ENCODE measurements around the gene HSF4.
"Not testable (repeated sequence)": the region's sequence is repeated elsewhere in the genome, so short reads cannot be mapped to it uniquely, and the experiment has no call there.

Gene HSF4, protein sequence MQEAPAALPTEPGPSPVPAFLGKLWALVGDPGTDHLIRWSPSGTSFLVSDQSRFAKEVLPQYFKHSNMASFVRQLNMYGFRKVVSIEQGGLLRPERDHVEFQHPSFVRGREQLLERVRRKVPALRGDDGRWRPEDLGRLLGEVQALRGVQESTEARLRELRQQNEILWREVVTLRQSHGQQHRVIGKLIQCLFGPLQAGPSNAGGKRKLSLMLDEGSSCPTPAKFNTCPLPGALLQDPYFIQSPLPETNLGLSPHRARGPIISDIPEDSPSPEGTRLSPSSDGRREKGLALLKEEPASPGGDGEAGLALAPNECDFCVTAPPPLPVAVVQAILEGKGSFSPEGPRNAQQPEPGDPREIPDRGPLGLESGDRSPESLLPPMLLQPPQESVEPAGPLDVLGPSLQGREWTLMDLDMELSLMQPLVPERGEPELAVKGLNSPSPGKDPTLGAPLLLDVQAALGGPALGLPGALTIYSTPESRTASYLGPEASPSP

DNA sequence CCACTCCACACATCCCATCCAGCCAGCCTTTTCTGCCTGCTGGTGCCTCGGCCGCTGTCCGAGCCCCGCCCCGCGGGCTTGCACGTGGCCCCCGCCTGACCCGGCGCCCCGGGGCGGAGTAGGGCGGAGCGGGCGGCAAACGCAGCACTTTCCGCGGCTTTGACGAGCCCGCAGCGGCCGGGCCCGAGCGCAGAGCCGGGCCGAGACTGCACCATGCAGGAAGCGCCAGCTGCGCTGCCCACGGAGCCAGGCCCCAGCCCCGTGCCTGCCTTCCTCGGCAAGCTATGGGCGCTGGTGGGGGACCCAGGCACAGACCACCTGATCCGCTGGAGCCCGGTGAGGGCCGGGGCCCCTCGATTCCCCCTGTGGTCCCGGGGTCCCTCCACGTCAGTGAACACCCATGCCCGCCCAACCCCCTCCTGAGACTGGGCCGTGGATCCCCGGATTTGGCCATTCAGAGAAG lies at the start of gene HSF4:
Gene HSF4, plus strand, starts transcription at position 147 of the 463 bp plus-strand sequence. Its CDS starts 67 bp downstream, at position 214.
- no peak for DNase-seq (ENCODE audit: low read depth, low spot score)

DNA sequence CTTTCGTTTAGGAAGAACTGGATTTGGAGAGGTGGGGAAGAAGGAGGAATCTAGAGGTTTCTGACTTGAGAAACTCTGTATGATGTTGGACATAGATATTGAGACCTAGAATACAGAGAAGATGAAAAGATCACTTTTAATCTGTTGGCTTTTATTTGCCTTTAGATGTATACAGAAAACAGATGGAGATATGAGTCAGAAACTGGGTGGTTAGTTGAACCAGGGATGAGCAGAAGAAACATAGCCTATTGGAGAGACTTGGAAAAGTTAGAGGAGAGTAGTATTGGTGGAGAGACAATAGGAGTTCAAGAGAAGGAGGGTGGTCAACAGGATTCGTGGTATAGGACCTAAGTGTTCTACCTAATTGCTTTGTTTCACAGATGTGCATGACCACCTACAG lies 49.8 kb upstream of the HSF4 start:
- DNase-seq (ENCODE audit: low read depth, low spot score): no peak

DNA sequence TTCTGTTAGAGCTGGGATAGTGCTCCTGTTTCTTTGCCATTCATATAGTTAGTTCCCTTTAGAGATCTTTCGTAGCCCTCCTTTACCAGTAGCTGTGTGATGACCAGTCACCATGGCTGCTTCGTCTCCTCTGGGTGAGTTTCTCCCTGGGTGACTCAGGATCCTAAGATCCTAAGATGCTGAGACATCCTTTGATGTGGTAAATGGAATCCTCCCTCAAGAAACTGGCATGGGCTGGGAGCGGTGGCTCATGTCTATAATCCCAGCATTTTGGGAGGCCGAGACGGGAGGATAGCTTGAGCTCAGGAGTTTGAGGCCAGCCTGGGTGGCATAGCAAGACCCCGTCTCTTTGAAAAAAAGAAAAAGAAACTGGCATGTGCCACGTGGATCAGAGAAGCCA lies 48.9 kb upstream of the HSF4 start:
- DNase-seq (ENCODE audit: low read depth, low spot score): no peak

GRCh38 chr16:67116388-67117311 lies 47.9 kb upstream of the HSF4 start:
- DNase-seq (ENCODE audit: low read depth, low spot score): no peak

DNA sequence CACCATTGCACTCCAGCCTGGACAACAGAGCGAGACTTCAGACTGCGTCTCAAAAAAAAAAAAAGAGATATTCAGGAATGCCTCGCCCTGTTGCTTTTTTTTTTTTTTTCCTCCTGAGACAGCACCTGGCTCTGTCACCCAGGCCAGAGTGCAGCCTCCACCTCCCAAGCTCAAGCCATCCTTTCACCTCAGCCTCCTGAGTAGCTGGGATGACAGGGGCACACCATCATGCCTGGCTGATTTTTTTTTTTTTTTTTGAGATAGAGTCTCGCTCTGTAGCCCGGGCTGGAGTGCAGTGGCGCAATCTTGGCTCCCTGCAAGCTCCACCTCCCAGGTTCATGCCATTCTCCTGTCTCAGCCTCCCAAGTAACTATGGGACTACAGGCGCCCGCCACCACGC lies 46.8 kb upstream of the HSF4 start:
- DNase-seq (ENCODE audit: low read depth, low spot score): no peak

DNA sequence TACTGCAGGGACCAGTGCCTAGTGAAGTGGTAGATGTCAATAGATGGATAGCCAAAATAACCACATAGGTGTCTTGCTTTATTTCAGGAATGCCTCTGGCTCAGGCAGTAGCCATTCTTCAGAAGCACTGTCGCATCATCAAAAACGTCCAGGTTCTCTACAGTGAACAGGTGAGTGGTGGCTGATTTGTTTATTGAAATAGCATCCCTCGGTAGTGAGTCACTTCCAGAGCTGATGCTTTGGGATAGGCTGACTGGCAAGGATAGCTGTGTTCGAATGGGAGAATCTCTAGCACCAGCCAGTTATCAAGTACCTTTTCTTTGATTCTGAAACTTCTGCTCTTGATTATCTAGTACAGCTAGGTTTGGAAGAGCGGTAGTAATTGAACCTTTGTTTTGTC lies 44.5 kb upstream of the HSF4 start:
- no peak for DNase-seq (ENCODE audit: low read depth, low spot score)

- not testable (repeated sequence) for DNase-seq (ENCODE audit: low read depth, low spot score)
Observed at GRCh38 chr16:67122799-67123198, 41.7 kb upstream of the HSF4 start.

- DNase-seq (ENCODE audit: low read depth, low spot score): no peak
Observed at GRCh38 chr16:67128417-67128816, 36.1 kb upstream of the HSF4 start.

- no peak for DNase-seq (ENCODE audit: low read depth, low spot score)
Observed at GRCh38 chr16:67128887-67129286, 35.7 kb upstream of the HSF4 start.

GRCh38 chr16:67129422-67129821 lies 35.1 kb upstream of the HSF4 start:
- no peak for DNase-seq (ENCODE audit: low read depth, low spot score)

DNA sequence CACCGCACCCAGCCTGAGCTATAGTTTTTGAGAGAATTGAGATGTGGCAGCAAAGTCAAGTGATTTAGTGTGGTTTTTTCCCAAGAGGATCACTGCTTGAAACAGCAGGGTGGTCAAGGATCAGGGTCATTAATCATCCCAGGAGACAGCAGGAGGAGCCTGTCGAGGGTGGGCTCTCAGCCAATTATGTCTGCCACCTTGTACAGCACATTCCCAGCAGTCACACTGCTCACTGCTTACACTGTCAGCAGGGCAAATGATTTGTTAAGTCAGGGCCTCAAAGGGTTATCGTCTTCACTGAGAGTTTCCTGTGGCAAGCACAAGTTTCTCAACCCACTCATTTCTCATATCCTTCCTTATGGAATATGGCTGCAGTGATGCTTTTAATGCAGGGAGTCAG lies 26.9 kb upstream of the HSF4 start:
- no peak for DNase-seq (ENCODE audit: low read depth, low spot score)

GRCh38 chr16:67141391-67141790 lies 23.2 kb upstream of the HSF4 start:
- DNase-seq (ENCODE audit: low read depth, low spot score): no peak

DNA sequence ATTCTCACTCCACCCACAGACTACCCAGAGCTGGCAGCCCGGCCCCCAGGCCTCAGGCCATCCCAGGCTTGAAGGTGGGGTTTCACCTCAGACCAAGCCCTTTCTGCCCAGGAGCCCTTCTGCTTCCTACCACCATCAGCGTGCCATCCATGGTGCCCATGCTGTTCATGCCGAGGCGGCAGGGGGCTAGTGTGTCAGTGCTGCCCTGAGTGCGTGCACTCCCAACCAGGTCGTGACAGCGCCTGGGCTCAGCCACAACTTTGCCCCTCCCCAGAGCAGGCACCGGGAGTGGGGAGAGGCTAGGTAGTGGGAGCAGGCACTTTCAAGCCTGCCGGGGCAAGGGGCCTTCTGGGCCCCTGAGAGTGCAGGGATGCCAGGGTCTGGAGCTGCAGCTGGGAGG lies 22.2 kb upstream of the HSF4 start:
- DNase-seq (ENCODE audit: low read depth, low spot score): no peak

DNA sequence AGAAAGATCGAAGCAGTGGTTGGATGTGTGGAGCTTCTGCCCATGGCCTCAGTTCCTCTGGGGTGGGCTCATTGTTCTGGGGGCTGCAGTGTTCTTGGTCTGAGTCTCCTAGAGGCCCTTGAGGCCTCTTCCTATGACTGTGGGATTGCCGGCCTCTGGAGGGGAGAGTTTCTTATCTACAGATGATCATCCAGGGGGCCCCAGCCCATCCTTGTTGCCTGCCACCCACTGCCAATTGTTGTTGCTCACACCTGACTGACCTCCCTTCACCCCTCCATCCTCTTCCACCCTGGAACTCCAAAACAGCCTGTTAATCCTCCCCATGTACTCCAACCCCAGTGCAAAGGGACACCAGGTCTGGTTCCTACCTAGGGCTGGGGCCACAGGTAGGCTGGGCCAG lies 19.6 kb upstream of the HSF4 start:
- DNase-seq (ENCODE audit: low read depth, low spot score): no peak

DNA sequence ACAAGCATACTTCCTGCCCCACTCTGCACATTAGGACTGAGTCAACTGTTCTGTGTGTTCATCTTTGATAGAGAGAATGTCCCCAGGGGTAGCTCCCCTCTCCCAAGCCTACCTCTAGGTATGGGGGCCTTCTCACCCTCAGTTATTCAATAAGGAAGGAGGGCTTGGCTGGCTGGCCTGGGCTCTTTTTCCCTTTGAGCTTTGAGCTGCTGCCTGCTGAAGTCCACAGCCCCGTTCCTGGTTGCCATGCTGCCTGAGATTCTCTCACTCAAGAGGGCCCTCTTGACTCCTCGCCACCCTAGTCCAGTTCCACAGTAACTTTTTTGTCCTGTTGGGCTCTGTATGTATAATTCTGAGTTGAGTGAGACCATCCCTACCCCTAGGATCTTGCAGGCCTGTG lies 18.8 kb upstream of the HSF4 start:
- DNase-seq (ENCODE audit: low read depth, low spot score): no peak

GRCh38 chr16:67146523-67147357 lies 17.8 kb upstream of the HSF4 start:
- no peak for DNase-seq (ENCODE audit: low read depth, low spot score)

- no peak for DNase-seq (ENCODE audit: low read depth, low spot score)
Observed at GRCh38 chr16:67147437-67148140, 17.0 kb upstream of the HSF4 start.

DNA sequence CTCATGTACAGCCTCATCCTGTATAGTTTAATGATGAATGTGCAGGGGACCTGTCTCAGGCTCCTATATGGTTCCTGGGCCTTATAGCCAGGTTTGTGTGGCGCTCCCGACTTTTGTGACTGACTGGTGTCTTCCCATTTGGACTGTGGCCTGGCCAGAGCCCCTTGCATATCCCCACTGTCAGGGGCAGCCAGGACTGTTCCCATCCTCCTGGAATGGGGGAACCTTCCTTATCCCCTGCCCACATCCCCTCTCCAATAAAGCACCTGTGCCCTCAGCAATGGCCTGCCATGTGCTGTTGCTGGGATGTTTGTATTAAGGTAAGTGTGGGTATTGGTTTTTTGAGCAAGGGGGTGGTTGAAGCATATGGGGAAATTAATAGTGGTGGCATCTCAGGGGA lies 16.3 kb upstream of the HSF4 start:
- no peak for DNase-seq (ENCODE audit: low read depth, low spot score)

GRCh38 chr16:67148656-67149275 lies 15.8 kb upstream of the HSF4 start:
- DNase-seq (ENCODE audit: low read depth, low spot score): no peak

DNA sequence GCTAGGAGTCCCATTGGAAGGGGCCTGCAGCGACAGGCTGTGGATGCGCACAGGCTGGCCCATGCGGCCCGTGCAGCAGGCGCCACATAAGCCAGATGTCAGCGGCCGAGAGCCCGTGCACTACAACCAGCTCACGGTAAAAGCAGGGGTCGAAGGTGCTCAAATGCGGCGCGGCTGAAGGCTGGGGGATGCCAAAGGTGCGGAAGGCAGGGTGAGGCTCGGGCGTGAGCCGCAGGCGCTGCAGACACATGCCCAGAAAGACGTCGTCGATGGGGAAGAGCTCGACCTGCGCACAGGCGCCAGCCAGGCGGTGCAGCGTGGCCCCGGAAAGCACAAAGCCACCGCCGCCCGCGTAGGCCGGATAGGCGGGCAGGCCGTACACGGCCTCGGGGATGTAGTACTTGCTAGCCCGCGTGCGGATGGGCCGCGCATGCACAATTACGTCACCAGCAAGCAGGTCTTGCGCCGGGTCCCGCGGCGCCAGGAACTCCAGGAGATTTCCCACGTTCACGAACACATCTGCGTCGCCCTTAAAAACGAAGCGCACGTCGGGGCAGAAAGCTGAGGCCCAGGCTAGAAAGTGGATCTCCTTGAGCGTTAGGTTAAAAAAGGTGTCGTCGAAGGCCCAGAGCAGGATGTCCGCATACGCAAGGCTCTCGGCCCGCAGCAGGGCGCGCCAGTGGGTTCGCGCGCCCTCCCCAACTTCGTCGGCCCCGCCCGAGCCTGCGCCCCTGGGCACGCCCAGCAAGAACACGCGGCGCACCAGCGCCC lies 15.1 kb upstream of the HSF4 start:
- no peak for DNase-seq (ENCODE audit: low read depth, low spot score)
